Body of pancreas (tissue), 4 donors: Measurements from ENCODE around the gene FOXO1. TPM values are rescaled to one million over a fixed set of nuclear protein-coding genes. Genes with fewer than 3 reads are reported as not detected.

Source experiments
- ATAC-seq: fragments of 150-250 bp; one replicate; pipeline ENCODE4 v1.9.1; 2016
- DNase-seq, 4 donors: peaks; one replicate each; pipeline ENCODE4 v3.0.0-alpha.2; 2019
- H3K27ac ChIP-seq, 4 donors: fragments of 200-600 bp; sonication (generic); 1 replicate in 3 of 4; 2 replicates in 1 of 4; pipeline versions ENCODE4 v1.5.1 to v1.6.1; 2016 to 2019; ENCODE audit warnings: mild to moderate bottlenecking in 1 of 4, mixed read lengths in 1 of 4, moderate library complexity in 1 of 4
- H3K27me3 ChIP-seq, 2 donors: fragments of 200-600 bp; sonication (generic); one replicate each; pipeline ENCODE4 v1.6.0; 2016; ENCODE audit warnings: mild to moderate bottlenecking in 1 of 2
- H3K36me3 ChIP-seq, 2 donors: fragments of 200-600 bp; sonication (generic); replicated peaks in 1 of 2; 2 replicates each; pipeline ENCODE4 v1.5.1; 2016; ENCODE audit warnings: low read depth in 2 of 2; ENCODE audit not compliant: insufficient read depth in 1 of 2
- H3K4me1 ChIP-seq: fragments of 200-600 bp; sonication (generic); one replicate; pipeline ENCODE4 v1.6.0; 2016
- H3K4me3 ChIP-seq, 2 donors: fragments of 200-600 bp; sonication (generic); 1 replicate in 1 of 2; 2 replicates in 1 of 2; pipeline ENCODE4 v1.5.1; 2016 to 2019
- H3K9me3 ChIP-seq, 3 donors: fragments of 200-600 bp; sonication (generic); 1 replicate in 2 of 3; 2 replicates in 1 of 3; pipeline ENCODE4 v1.5.1; 2016
- CTCF ChIP-seq, 7 experiments: fragments of 450-650 bp in 4 of 7; fragments of 200-600 bp in 3 of 7; sonication (generic) in 3 of 7; IDR thresholded peaks; one replicate each; pipeline ENCODE4 v1.5.1; 2016 to 2019; ENCODE audit warnings: antibody characterized with exemption in 7 of 7
- POLR2A ChIP-seq, 3 donors: fragments of 450-650 bp; IDR thresholded peaks; one replicate each; pipeline ENCODE4 v1.6.1; 2016; ENCODE audit warnings: antibody characterized with exemption in 3 of 3, mild to moderate bottlenecking in 2 of 3
- WGBS, 2 donors: methylation state at CpG; one replicate each; pipeline ENCODE4 v1.1.5; 2017; 5-methylcytosine and 5-hydroxymethylcytosine counted together
- intact Hi-C: fragments of 100-400 bp; cut with DNase I; formaldehyde crosslinking; loops from one replicate; pipeline ENCODE4 v1.15.1; 2023
- total RNA-seq, 2 donors: library from RNA; depleted of rRNA; stranded (reverse); fragments of >200 nt; gene quantifications; one replicate each; pipeline ENCODE4 v1.1.0, GENCODE V29; 2016

Gene FOXO1
- total RNA-seq, 2 donors from 2014 or later: 24.1 to 51.1 TPM

- ATAC-seq (no peak), DNase-seq (no peak)
- no peaks in the 10 kb centered on the region for H3K36me3 ChIP-seq
- no peak overlapping the region for H3K27ac ChIP-seq
- no peak for TF ChIP-seq CTCF (IDR thresholded peaks at IDR 0.05)
- no peak for TF ChIP-seq POLR2A (IDR thresholded peaks at IDR 0.05)
- H3K4me1 ChIP-seq: peaks cover 4% of the 10 kb centered on the region
- WGBS, 2 donors: 85 to 91% methylated on average over 11 of the region's 11 CpGs
- no peaks in the 10 kb centered on the region for H3K9me3 ChIP-seq
- H3K4me3 ChIP-seq: no peak overlapping the region
- intact Hi-C loops: no loop called here
- no peaks in the 10 kb centered on the region for H3K27me3 ChIP-seq
These were observed 159.6 kb downstream of the FOXO1 start for GRCh38 chr13:40506592-40507446.

Other genes with a start within 250 kb of the FOXO1 start
- gene MRPS31, start 104.5 kb upstream of the FOXO1 start, total RNA-seq: 10 to 100 TPM; 10.9 to 11.9 TPM
- 10 to 100 TPM in 1 of 2 donors, 1 to 10 TPM in 1; 4.6 to 27.8 TPM for gene SLC25A15, start 123.0 kb upstream of the FOXO1 start, total RNA-seq